Retinal pigment epithelial cell (primary cell): ENCODE measurements around the gene FIG4.
A peak's percentile ranks its signal among the peaks of the same experiment; 100 is the strongest.

Experiments
- DNase-seq: peaks from one replicate; pipeline ENCODE4 v3.0.0-alpha.2; 2010; ENCODE audit warnings: low read depth
- H3K4me3 ChIP-seq: 2 replicates; pipeline ENCODE4 v1.5.1; 2011; ENCODE audit warnings: mild to moderate bottlenecking, low read length, control low read depth, moderate library complexity
- TF ChIP-seq, protein P1 (sequence below): conservative IDR thresholded peaks from 2 replicates; pipeline ENCODE4 v1.5.1; 2011; ENCODE audit warnings: low read depth, low read length, control low read depth, inconsistent platforms

Gene FIG4

DNA sequence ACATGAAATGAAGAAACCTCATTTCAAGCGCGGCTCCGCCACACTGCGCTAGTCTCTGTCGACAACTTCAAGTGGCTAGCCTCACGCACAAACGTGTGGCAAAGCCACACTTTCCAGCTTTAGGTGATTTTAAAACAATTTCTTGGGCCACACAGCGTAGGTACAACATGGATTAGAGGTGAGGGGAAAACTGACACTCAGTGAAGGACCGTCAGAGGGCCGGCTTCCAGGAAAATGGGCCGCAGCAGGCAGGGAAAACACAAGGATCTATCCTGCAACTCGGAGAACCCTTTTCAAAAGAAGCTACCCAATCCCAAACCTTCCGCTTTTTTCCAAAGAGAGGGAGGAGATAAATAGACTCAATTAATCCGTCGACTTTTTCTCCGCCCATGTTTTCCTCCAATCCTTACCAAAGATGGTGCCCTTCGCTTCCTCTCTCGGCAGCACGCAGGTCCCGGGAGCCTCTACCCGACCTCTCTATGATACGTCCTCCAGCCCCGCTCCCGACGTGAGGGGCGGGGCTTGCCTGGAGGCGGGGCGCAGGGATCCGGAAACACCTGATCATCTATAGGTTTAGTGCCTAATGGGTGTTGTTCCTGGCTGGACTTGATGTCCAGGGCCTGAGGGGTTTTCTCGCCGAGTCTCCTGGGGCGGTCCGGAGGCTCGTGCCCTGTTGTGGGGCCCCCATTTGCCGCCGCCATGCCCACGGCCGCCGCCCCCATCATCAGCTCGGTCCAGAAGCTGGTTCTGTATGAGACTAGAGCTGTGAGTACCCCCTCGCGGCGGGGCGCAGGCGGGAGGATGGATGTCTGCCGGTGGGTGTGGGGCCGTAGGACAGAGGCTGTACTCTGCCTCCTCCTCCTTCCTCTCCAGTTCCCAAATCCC, at the start of gene FIG4, which contains the start of gene AK9:
TSS of gene FIG4 (plus strand) at position 560 of the 885 bp plus-strand sequence. CDS start at position 700, 140 bp downstream.
TSS of gene AK9 (minus strand) at position 466 of the 885 bp plus-strand sequence. CDS start 15,457 bp downstream, outside the sequence.
- TF ChIP-seq, protein P1, sequence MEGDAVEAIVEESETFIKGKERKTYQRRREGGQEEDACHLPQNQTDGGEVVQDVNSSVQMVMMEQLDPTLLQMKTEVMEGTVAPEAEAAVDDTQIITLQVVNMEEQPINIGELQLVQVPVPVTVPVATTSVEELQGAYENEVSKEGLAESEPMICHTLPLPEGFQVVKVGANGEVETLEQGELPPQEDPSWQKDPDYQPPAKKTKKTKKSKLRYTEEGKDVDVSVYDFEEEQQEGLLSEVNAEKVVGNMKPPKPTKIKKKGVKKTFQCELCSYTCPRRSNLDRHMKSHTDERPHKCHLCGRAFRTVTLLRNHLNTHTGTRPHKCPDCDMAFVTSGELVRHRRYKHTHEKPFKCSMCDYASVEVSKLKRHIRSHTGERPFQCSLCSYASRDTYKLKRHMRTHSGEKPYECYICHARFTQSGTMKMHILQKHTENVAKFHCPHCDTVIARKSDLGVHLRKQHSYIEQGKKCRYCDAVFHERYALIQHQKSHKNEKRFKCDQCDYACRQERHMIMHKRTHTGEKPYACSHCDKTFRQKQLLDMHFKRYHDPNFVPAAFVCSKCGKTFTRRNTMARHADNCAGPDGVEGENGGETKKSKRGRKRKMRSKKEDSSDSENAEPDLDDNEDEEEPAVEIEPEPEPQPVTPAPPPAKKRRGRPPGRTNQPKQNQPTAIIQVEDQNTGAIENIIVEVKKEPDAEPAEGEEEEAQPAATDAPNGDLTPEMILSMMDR, result peak; percentile 42
- H3K4me3 ChIP-seq, result peak within 1 kb of the TSS; percentile 92
- peak; percentile 82 for DNase-seq

DNA sequence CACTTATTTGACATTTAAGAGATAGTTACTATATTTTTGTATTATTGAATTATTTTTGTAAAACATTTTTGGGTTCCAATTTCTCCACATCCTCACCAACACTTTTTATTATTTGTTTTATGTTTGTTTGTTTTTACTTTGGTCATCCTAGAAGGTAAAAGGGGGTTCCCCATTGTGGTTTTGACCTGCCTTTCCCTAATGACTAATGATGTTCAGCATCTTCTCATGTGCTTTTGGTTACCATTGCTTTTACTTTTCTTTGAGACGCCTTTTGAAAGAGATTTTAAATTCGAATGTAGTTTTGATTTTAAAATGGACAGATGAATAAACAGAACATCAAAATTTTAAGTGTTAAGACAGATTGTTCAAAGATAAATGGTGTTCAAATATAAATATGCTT, 47.0 kb upstream of the FIG4 start:
- no peak for DNase-seq
- TF ChIP-seq, protein P1, result no peak
- no peak overlapping the region for H3K4me3 ChIP-seq

DNA sequence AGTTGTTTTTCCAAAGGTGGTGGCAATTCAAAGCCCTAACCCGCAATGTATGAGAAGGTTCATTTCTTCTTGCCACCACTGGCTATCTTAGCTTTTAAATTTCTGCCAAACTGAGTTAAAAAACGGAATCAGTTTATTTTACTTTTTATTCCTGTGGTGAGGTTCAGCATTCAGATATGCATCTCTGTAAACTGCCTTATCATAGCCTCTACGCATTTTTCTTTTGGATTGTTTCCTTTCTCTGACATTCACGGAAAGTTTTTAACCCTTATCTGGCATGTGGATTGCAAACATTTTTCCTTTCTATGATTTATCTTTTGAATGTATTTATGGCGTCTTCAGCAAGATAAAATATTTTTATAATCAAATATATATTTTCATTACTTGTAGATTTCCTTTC, 37.8 kb upstream of the FIG4 start:
- no peak overlapping the region for H3K4me3 ChIP-seq
- no peak for DNase-seq
- TF ChIP-seq, protein P1, result no peak

DNA sequence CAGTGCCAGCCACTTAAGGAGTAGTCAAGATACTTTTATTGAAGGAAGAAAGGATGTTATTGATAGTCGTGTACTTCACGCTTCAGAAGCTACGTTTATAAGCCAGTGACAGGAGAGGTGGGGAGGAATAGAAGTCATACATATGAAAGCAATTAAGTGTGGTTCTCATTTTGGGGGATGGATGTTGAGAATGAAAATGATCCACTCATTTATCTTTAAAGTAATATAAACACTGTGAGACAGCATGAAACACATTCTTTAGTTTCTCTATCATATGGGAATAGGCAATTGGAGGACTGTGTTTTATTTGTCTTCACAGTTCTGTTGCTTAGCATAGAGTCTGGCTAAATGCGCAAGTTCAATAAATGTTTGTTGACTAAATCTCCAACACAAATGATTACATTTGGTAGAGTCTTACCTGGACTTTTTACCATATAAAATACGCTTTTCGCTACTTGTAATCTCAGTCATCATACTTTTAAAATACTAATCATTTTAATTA, 35.3 kb upstream of the FIG4 start:
- no peak for DNase-seq
- no peak overlapping the region for H3K4me3 ChIP-seq
- TF ChIP-seq, protein P1, result no peak

DNA sequence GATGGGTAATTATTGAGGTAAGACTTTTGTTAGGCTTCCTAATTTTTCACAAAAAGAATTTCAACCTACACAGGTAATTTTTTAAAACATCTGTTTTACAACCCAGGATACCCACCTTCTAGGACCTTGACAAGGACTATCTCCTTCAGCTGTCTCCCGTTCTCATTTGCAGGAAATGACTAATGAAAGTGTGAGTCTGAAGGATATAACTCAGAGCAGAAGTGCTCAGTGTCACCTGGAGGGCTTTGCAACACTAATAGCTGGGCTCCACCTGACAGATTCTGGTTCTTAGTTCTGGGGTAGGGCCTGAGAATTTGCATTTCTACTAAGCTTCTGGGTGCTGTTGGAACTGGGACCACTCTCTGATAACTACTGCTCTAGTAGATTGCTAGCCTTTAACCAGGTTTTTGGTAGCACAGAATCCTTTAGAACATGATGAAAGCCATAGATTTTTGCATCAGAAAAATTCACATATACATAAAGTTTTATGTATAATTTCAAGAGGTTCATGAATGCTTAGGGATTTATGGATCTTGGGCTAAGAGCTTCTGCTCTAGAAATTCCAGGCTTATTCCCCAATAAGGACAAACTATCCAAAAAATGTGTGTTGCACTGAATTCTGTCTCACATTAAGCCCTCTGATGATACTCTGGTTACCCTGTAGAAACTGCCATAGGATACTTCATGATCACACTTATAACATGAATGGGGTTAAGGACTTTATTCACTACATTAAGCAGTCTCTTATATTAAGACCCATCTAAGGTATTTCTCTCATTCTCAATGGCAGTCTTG, 30.4 kb upstream of the FIG4 start:
- TF ChIP-seq, protein P1, result no peak
- H3K4me3 ChIP-seq, result no peak overlapping the region
- no peak for DNase-seq

DNA sequence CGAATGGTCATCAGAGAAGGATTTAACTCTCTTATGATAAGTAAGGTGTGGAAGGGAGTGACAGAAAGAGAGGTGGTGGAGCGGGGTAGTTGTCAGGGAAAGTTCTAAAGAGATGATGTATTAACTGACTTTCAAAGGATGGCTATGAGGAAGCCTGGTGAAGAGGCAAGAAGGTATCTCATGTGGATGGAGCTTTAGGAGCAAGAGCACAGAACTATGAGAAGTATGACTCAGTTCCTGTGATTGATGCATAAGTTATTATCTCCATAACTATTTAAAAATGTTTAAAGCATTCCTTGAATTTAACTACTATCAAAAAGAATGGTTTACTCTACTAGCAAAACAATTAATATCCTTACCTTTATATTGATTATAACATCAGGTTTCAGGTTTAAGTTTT, 28.9 kb upstream of the FIG4 start:
- TF ChIP-seq, protein P1, result no peak
- DNase-seq, result no peak
- H3K4me3 ChIP-seq, result no peak overlapping the region
